K562 (cell line): ENCODE data around the gene KLHL30.

Experiments
- CBX5 ChIP-seq: IDR thresholded peaks from 2 replicates; pipeline ENCODE4 v1.6.1; 2014; ENCODE audit warnings: low read depth, borderline replicate concordance
- CSDE1 ChIP-seq, 2 experiments: fragments of 450-650 bp; IDR thresholded peaks; 2 replicates each; pipeline ENCODE4 v1.6.1; 2016; ENCODE audit warnings: mild to moderate bottlenecking in 1 of 2
- CTCF ChIP-seq, 3 experiments: IDR thresholded peaks in 2 of 3; conservative IDR thresholded peaks in 1 of 3; 2 replicates each; pipeline ENCODE4 v1.5.1; 2011 to 2012; ENCODE audit warnings: low read length in 3 of 3, mild to moderate bottlenecking in 3 of 3, control low read depth in 2 of 3, improper control_type of control experiment in 1 of 3, inconsistent platforms in 1 of 3, low read depth in 1 of 3, mixed read lengths in 1 of 3, moderate library complexity in 1 of 3; ENCODE audit not compliant: insufficient read depth in 2 of 3
- ERF ChIP-seq: fragments of 450-650 bp; formaldehyde crosslinking; IDR thresholded peaks from 2 replicates; pipeline ENCODE4 v1.4.0; 2020; ENCODE audit warnings: mild to moderate bottlenecking, mixed read lengths
- MXI1 ChIP-seq: IDR thresholded peaks from 2 replicates; pipeline ENCODE4 v1.6.1; 2011; ENCODE audit warnings: low read depth, mild to moderate bottlenecking, improper control_type of control experiment, low read length
- POLR2AphosphoS5 ChIP-seq: IDR thresholded peaks from 2 replicates; pipeline ENCODE4 v1.6.1; 2011; ENCODE audit warnings: mild to moderate bottlenecking, low read depth, low read length, moderate library complexity; ENCODE audit not compliant: control insufficient read depth, insufficient read depth
- TAF9B ChIP-seq: fragments of 450-650 bp; IDR thresholded peaks from 2 replicates; pipeline ENCODE4 v1.6.1; 2018; ENCODE audit warnings: mild to moderate bottlenecking; ENCODE audit not compliant: partially characterized antibody
- ZBTB7A ChIP-seq: IDR thresholded peaks from 2 replicates; pipeline ENCODE4 v1.6.1; 2011; ENCODE audit warnings: low read depth, mild to moderate bottlenecking, low read length, moderate library complexity, borderline replicate concordance; ENCODE audit not compliant: control insufficient read depth
- ZNF347 ChIP-seq: fragments of 450-650 bp; formaldehyde crosslinking; IDR thresholded peaks from 2 replicates; pipeline ENCODE4 v1.4.0; 2020; ENCODE audit warnings: low read depth, mild to moderate bottlenecking, moderate library complexity
- ZNF449 ChIP-seq: fragments of 250-450 bp; sonication (Bioruptor Pico); IDR thresholded peaks from 2 replicates; pipeline ENCODE4 v1.8.0; 2022; ENCODE audit warnings: moderate library complexity, mild to moderate bottlenecking, inconsistent platforms

GRCh38 chr2:238113611-238114010 is 24.9 kb upstream of the KLHL30 start:
- no peak for TF ChIP-seq CTCF (IDR thresholded peaks at IDR 0.05 in 2 of 3, conservative IDR thresholded peaks at IDR 0.05 in 1 of 3; ENCODE audit: insufficient read depth in 2 of 3, low read depth in 1 of 3, low read length in 3 of 3)
- TF ChIP-seq MXI1: no peak
- TF ChIP-seq ZNF347: no peak
- TF ChIP-seq CBX5: no peak
- no peak for TF ChIP-seq ZBTB7A
- TF ChIP-seq POLR2AphosphoS5: no peak
- no peak for TF ChIP-seq TAF9B
- no peak for TF ChIP-seq CSDE1 (IDR thresholded peaks at IDR 0.05)
- TF ChIP-seq ZNF449 (CRISPR knock-in tag): no peak
- TF ChIP-seq ERF (CRISPR knock-in tag): no peak
